BLaER1 treated with 17β-estradiol and CSF1 and Interleukin-3, amounts not matched to agents 10 nM and 100 nM (cell line): ENCODE measurements around the gene ZBTB46.

Experiments
- H3K27ac ChIP-seq, 11 experiments: shearing (Covaris generic); formaldehyde crosslinking; 2 replicates each; pipeline ENCODE4 v1.8.1; 2022
- H3K27me3 ChIP-seq, 11 experiments: shearing (Covaris generic); formaldehyde crosslinking; 2 replicates each; pipeline ENCODE4 v1.8.1; 2022
- H3K36me3 ChIP-seq, 11 experiments: shearing (Covaris generic); formaldehyde crosslinking; 2 replicates each; pipeline ENCODE4 v1.8.1; 2022
- H3K4me1 ChIP-seq, 10 experiments: shearing (Covaris generic); formaldehyde crosslinking; 2 replicates each; pipeline ENCODE4 v1.8.1; 2022
- H3K4me2 ChIP-seq, 11 experiments: shearing (Covaris generic); formaldehyde crosslinking; 2 replicates each; pipeline ENCODE4 v1.8.1; 2022
- H3K4me3 ChIP-seq, 10 experiments: shearing (Covaris generic); formaldehyde crosslinking; 2 replicates each; pipeline ENCODE4 v1.8.1; 2022
- H3K9ac ChIP-seq, 11 experiments: shearing (Covaris generic); formaldehyde crosslinking; 2 replicates each; pipeline ENCODE4 v1.8.1; 2022
- H3K9me3 ChIP-seq, 11 experiments: shearing (Covaris generic); formaldehyde crosslinking; replicated peaks in 1 of 11; 2 replicates each; pipeline ENCODE4 v1.8.1; 2022
- H4K20me1 ChIP-seq, 11 experiments: shearing (Covaris generic); formaldehyde crosslinking; 2 replicates each; pipeline ENCODE4 v1.8.1; 2022
- Cebpa-rat ChIP-seq, 11 experiments: shearing (Covaris generic); IDR thresholded peaks; 2 replicates each; pipeline ENCODE4 v1.8.1; 2022

The ZBTB46 gene

GRCh38 chr20:63765082-63765873, 65.8 kb downstream of the ZBTB46 start:
- no peaks in the 10 kb centered on the region for H3K27me3 ChIP-seq
- no peak overlapping the region for H3K27ac ChIP-seq
- peaks cover 0 to 12% (median 0%) of the 10 kb centered on the region in 11 experiments; a peak in 3 of 22 replicates for H4K20me1 ChIP-seq
- peaks cover 0 to 46% (median 0%) of the 10 kb centered on the region in 11 experiments; a peak in 4 of 22 replicates for H3K36me3 ChIP-seq
- H3K4me3 ChIP-seq, result no peak overlapping the region
- H3K9me3 ChIP-seq, result no peaks in the 10 kb centered on the region
- TF ChIP-seq Cebpa-rat (IDR thresholded peaks at IDR 0.05), result no peak
- H3K4me2 ChIP-seq, result no peak overlapping the region
- H3K4me1 ChIP-seq, result peaks cover 0 to 10% (median 0%) of the 10 kb centered on the region in 10 experiments; a peak in 6 of 20 replicates
- H3K9ac ChIP-seq, result no peak overlapping the region

- H3K4me3 ChIP-seq, result no peak overlapping the region
- 0 out of 22 replicates have a peak, but pooled peaks cover 0 to 8% (median 0%) of the 10 kb centered on the region in 11 experiments for H3K36me3 ChIP-seq
- no peaks in the 10 kb centered on the region for H3K9me3 ChIP-seq
Observed at GRCh38 chr20:63759377-63759901, 71.6 kb downstream of the ZBTB46 start.

DNA sequence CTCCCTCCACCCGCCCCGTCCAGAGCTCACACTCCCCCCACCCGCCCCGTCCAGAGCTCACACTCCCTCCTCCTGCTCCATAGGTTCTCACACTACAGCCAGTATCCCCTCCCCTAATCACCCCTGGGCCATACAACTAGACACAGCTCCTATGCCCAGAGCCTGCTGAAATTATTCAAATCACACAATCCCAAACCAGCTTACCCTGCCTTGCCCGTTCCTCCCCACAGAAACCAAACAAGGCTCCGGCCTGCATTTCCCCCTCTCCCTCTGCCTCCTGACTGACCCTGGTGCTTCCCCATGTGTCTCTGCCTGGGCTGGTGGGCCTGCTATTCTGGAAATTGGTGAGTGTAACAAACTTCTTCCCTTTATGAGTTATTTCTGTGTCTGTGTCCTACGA, 72.9 kb downstream of the ZBTB46 start:
- Histone ChIP-seq H3K27ac (no peak overlapping the region), H4K20me1 (peaks cover 0 to 18% (median 0%) of the 10 kb centered on the region in 11 experiments; a peak in 4 of 22 replicates), H3K9ac (no peak overlapping the region), H3K4me1 (peaks cover 0 to 15% (median 7%) of the 10 kb centered on the region in 10 experiments; a peak in 12 of 20 replicates), H3K4me3 (no peak overlapping the region), H3K9me3 (no peaks in the 10 kb centered on the region), H3K27me3 (no peaks in the 10 kb centered on the region), H3K36me3 (0 out of 22 replicates have a peak, but pooled peaks cover 0 to under 1% (median 0%) of the 10 kb centered on the region in 11 experiments), H3K4me2 (no peak overlapping the region)
- no peak for TF ChIP-seq Cebpa-rat (IDR thresholded peaks at IDR 0.05)

More at GRCh38 chr20:63759377-63759901, 71.6 kb downstream of the ZBTB46 start:
- H4K20me1 ChIP-seq, result peaks cover 0 to 10% (median 0%) of the 10 kb centered on the region in 11 experiments; a peak in 2 of 22 replicates
- TF ChIP-seq Cebpa-rat (IDR thresholded peaks at IDR 0.05), result 0 out of 22 replicates have a peak, but pooled peaks of 1 of the 11 experiments have one; percentile 10
- peaks cover 0 to 8% (median 6%) of the 10 kb centered on the region in 10 experiments; a peak in 11 of 20 replicates for H3K4me1 ChIP-seq
- no peak overlapping the region for H3K27ac ChIP-seq
- H3K27me3 ChIP-seq, result no peaks in the 10 kb centered on the region
- no peak overlapping the region for H3K4me2 ChIP-seq
- no peak overlapping the region for H3K9ac ChIP-seq

GRCh38 chr20:63756648-63756991, 74.4 kb downstream of the ZBTB46 start:
- H3K4me3 ChIP-seq, result no peak overlapping the region
- H3K27ac ChIP-seq, result no peak overlapping the region
- no peaks in the 10 kb centered on the region for H3K9me3 ChIP-seq
- peaks cover 0 to 27% (median 0%) of the 10 kb centered on the region in 11 experiments; a peak in 4 of 22 replicates for H4K20me1 ChIP-seq
- peak overlapping the region in 8 of 11 experiments; percentile 0 to 55 (median 28); a peak in 10 of 22 replicates for H3K4me2 ChIP-seq
- no peaks in the 10 kb centered on the region for H3K36me3 ChIP-seq
- TF ChIP-seq Cebpa-rat (IDR thresholded peaks at IDR 0.05), result no peak
- no peaks in the 10 kb centered on the region for H3K27me3 ChIP-seq
- no peak overlapping the region for H3K9ac ChIP-seq
- peaks cover 0 to 24% (median 16%) of the 10 kb centered on the region in 10 experiments; a peak in 13 of 20 replicates for H3K4me1 ChIP-seq

DNA sequence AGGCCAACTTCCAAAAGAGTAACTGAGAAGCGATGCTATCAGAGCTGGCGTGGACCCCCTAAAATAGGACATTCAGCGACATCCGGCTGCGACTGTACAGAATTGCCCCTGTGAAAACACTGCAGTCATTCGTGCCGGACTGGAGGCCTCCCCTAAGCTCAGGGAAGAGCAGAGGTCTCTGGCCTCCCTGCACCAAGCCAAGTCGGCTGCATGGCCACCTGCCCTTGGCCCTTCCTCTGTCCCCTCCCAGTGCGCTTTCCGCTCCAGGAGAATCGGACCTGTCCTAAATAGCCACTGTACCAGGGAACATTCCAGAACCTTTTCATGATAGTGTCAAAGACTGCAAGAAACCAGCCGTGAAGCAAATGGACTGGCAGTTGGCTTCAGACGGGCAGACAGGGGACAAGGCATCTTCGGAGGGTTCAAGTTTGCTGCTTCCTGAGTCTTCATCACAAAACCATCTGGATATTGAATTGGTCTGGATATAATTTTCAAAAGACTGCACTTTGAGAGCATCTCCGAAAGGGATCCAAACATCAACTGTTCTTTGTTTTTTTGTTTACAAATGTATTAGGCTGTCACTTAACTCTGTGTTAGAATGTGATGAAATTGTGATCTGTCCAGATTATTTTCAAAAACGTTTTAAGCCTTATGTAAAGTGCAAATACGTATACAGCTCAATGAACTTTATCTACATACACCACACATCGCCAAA, 75.0 kb downstream of the ZBTB46 start:
- peak overlapping the region in 7 of 11 experiments; percentile 0 to 55 (median 31); a peak in 8 of 22 replicates for H3K4me2 ChIP-seq
- no peak overlapping the region for H3K9ac ChIP-seq
- H3K36me3 ChIP-seq, result no peaks in the 10 kb centered on the region
- no peak for TF ChIP-seq Cebpa-rat (IDR thresholded peaks at IDR 0.05)
- peaks cover 0 to 27% (median 0%) of the 10 kb centered on the region in 11 experiments; a peak in 4 of 22 replicates for H4K20me1 ChIP-seq
- H3K27ac ChIP-seq, result no peak overlapping the region
- H3K4me1 ChIP-seq, result peaks cover 3 to 28% (median 20%) of the 10 kb centered on the region in 10 experiments
- no peaks in the 10 kb centered on the region for H3K27me3 ChIP-seq
- no peak overlapping the region for H3K4me3 ChIP-seq
- H3K9me3 ChIP-seq, result no peaks in the 10 kb centered on the region

DNA sequence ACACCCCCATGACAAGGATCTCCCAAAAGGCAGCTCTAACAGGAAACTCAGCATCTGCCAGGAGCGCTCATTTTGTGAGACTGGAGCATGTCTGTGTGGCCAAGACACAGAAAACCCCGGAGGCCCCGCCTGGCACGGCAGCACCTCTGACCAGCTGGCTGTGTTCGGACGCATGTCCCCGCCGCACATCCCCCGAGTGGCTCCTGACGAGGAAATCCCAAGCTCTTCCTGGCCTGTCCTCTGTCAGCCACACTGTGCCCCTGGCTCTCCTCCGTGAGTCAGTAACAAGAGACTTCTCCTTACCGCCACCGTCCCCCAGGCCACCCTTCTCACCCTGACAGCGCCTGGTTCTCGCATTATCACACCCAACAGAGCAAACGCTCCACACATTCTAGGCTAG, 77.1 kb downstream of the ZBTB46 start:
- H3K36me3 ChIP-seq, result 0 out of 22 replicates have a peak, but pooled peaks cover 0 to 2% (median 0%) of the 10 kb centered on the region in 11 experiments
- TF ChIP-seq Cebpa-rat (IDR thresholded peaks at IDR 0.05), result no peak
- H3K4me2 ChIP-seq, result no peak overlapping the region; a peak in 1 of 22 replicates
- H3K27ac ChIP-seq, result no peak overlapping the region
- H3K4me3 ChIP-seq, result no peak overlapping the region
- peaks cover 0 to 37% (median 0%) of the 10 kb centered on the region in 11 experiments; a peak in 5 of 22 replicates for H4K20me1 ChIP-seq
- peaks cover 8 to 47% (median 37%) of the 10 kb centered on the region in 10 experiments for H3K4me1 ChIP-seq
- H3K27me3 ChIP-seq, result no peaks in the 10 kb centered on the region
- no peak overlapping the region for H3K9ac ChIP-seq
- H3K9me3 ChIP-seq, result no peaks in the 10 kb centered on the region

DNA sequence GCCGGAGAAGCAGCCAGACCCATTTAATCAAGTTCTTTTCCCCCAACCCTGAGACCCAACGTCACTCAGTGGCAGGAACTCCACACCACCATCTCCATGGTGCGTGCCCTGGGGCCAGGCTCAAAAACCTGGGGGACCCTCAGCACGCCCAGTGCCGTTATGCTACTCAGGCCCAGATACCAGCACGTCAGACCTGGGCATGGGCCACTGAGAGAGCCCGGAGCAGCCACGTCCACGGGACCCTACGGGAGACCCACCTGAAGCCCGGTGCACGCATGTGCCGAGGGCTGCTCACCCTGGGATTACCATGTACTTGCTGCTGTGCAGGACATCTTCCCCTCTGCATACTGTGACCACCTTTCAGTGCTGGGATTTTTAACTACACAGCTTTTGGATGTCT, 77.7 kb downstream of the ZBTB46 start:
- Histone ChIP-seq H3K4me2 (peak overlapping the region in 4 of 11 experiments; percentile 17 to 45 (median 30); a peak in 1 of 22 replicates), H3K27ac (no peak overlapping the region), H3K36me3 (0 out of 22 replicates have a peak, but pooled peaks cover 0 to 2% (median 0%) of the 10 kb centered on the region in 11 experiments), H3K9me3 (no peaks in the 10 kb centered on the region), H3K9ac (no peak overlapping the region), H3K4me1 (peaks cover 8 to 52% (median 42%) of the 10 kb centered on the region in 10 experiments), H3K27me3 (no peaks in the 10 kb centered on the region), H3K4me3 (no peak overlapping the region), H4K20me1 (peaks cover 0 to 37% (median 0%) of the 10 kb centered on the region in 11 experiments; a peak in 5 of 22 replicates)
- no peak for TF ChIP-seq Cebpa-rat (IDR thresholded peaks at IDR 0.05)

GRCh38 chr20:63752411-63753101, 78.5 kb downstream of the ZBTB46 start:
- TF ChIP-seq Cebpa-rat (IDR thresholded peaks at IDR 0.05), result no peak
- H3K27ac ChIP-seq, result no peak overlapping the region
- no peak overlapping the region for H3K9ac ChIP-seq
- H4K20me1 ChIP-seq, result peaks cover 0 to 37% (median 0%) of the 10 kb centered on the region in 11 experiments; a peak in 5 of 22 replicates
- peaks cover 8 to 61% (median 51%) of the 10 kb centered on the region in 10 experiments for H3K4me1 ChIP-seq
- H3K4me3 ChIP-seq, result no peak overlapping the region
- H3K36me3 ChIP-seq, result 0 out of 22 replicates have a peak, but pooled peaks cover 0 to 2% (median 0%) of the 10 kb centered on the region in 11 experiments
- H3K4me2 ChIP-seq, result peak overlapping the region in 7 of 11 experiments; percentile 7 to 45 (median 30); a peak in 10 of 22 replicates
- H3K27me3 ChIP-seq, result no peaks in the 10 kb centered on the region
- H3K9me3 ChIP-seq, result no peaks in the 10 kb centered on the region
